Purkinje cell (primary cell): Measurements from ENCODE around the gene RAB31. TPM values are rescaled to one million over a fixed set of nuclear protein-coding genes. Genes with fewer than 3 reads are reported as not detected.

Source experiments
- polyA plus RNA-seq: library from polyadenylated mRNA; unstranded; fragments of >200 nt; fragmentation: Nextera tagmentation; gene quantifications from 2 replicates; pipeline ENCODE4 v1.2.1, GENCODE V29; 2014

RAB31 gene
- polyA plus RNA-seq, result 12.6 and 13.1 TPM in 2 replicates

GRCh38 chr18:9708057-9708433 is at the start of gene RAB31:
RAB31 (plus strand) TSS chr18:9708301; CDS start chr18:9708406, 105 bp downstream.

GRCh38 chr18:9885170-9886004 is 177.3 kb downstream of the RAB31 start, which contains the start of gene TXNDC2:
TXNDC2 (plus strand) TSS chr18:9885973; CDS start chr18:9886681, 708 bp downstream.

Other genes with a start within 250 kb of the RAB31 start
- gene RALBP1, start 232.8 kb upstream of the RAB31 start, polyA plus RNA-seq, result 12.8 and 22.5 TPM in 2 replicates
- 10.6 and 13.3 TPM in 2 replicates for gene PPP4R1, start 93.7 kb upstream of the RAB31 start, polyA plus RNA-seq
- gene TXNDC2, start 177.7 kb downstream of the RAB31 start, polyA plus RNA-seq, result not detected in 2 replicates
- 299 and 309 TPM in 2 replicates for gene VAPA, start 205.7 kb downstream of the RAB31 start, polyA plus RNA-seq